Measurements from ENCODE around the gene WDR87.

GRCh38 chr19:37930416-37930815 is 24.0 kb upstream of the WDR87 start:
- TF ChIP-seq POLR2A (IDR thresholded peaks at IDR 0.05) = no peak
- no peak for TF ChIP-seq CTCF (IDR thresholded peaks at IDR 0.05)

Measured in upper lobe of left lung (tissue), 4 donors.